Keratinocyte (primary cell): ENCODE measurements around the gene NRBF2. TPM values are rescaled to one million over a fixed set of nuclear protein-coding genes. Genes with fewer than 3 reads are reported as not detected.

Experiments used
- DNase-seq: peaks from one replicate; pipeline ENCODE4 v3.0.0-alpha.2; 2011; ENCODE audit warnings: low read depth, missing footprints, low spot score
- FAIRE-seq: peaks from 2 replicates; lab custom pipeline; 2011; peaks lifted over from hg19 to GRCh38; lab: Jason Lieb, UNC
- H2AFZ ChIP-seq: 2 replicates; pipeline ENCODE4 v1.6.0; 2012; ENCODE audit warnings: low read length, control low read depth, inconsistent platforms; ENCODE audit not compliant: control insufficient read depth
- H3K27ac ChIP-seq: 2 replicates; pipeline ENCODE4 v1.5.1; 2011; ENCODE audit warnings: low read length; ENCODE audit not compliant: control insufficient read depth, insufficient read depth
- H3K27me3 ChIP-seq: 3 replicates; pipeline ENCODE4 v1.6.0; 2011; ENCODE audit warnings: low read length; ENCODE audit not compliant: control insufficient read depth, insufficient read depth; ENCODE audit errors: extremely low read depth
- H3K36me3 ChIP-seq, 2 experiments: 2 replicates in 1 of 2; 3 replicates in 1 of 2; pipeline ENCODE4 v1.5.1; 2011; ENCODE audit warnings: low read length in 2 of 2, mild to moderate bottlenecking in 1 of 2; ENCODE audit not compliant: control insufficient read depth in 2 of 2, insufficient read depth in 2 of 2; ENCODE audit errors: extremely low read depth in 1 of 2
- H3K4me1 ChIP-seq: 3 replicates; pipeline ENCODE4 v1.5.1; 2011; ENCODE audit warnings: low read length; ENCODE audit not compliant: control insufficient read depth, insufficient read depth; ENCODE audit errors: extremely low read depth
- H3K4me2 ChIP-seq: 3 replicates; pipeline ENCODE4 v1.6.0; 2011; ENCODE audit warnings: low read depth, low read length; ENCODE audit not compliant: control insufficient read depth, insufficient read depth; ENCODE audit errors: extremely low read depth
- H3K4me3 ChIP-seq, 3 experiments: fragments of 200-600 bp in 1 of 3; sonication (generic) in 1 of 3; 2 replicates in 2 of 3; 3 replicates in 1 of 3; pipeline ENCODE4 v1.5.1; 2011 to 2016; ENCODE audit warnings: low read length in 3 of 3, mild to moderate bottlenecking in 3 of 3, control low read depth in 2 of 3, inconsistent platforms in 1 of 3, low read depth in 1 of 3, mixed read lengths in 1 of 3, mixed run types in 1 of 3, moderate library complexity in 1 of 3; ENCODE audit not compliant: control insufficient read depth in 2 of 3, insufficient read depth in 2 of 3; ENCODE audit errors: extremely low read depth in 1 of 3
- H3K79me2 ChIP-seq: 2 replicates; pipeline ENCODE4 v1.6.0; 2012; ENCODE audit warnings: low read length; ENCODE audit not compliant: control insufficient read depth, insufficient read depth
- H3K9ac ChIP-seq: 3 replicates; pipeline ENCODE4 v1.6.0; 2011; ENCODE audit warnings: low read length; ENCODE audit not compliant: control insufficient read depth, insufficient read depth; ENCODE audit errors: extremely low read depth
- H3K9me1 ChIP-seq: 3 replicates; pipeline ENCODE4 v1.6.0; 2011; ENCODE audit warnings: low read length; ENCODE audit not compliant: control insufficient read depth, insufficient read depth; ENCODE audit errors: extremely low read depth
- H3K9me3 ChIP-seq: 2 replicates; pipeline ENCODE4 v1.5.1; 2012; ENCODE audit warnings: low read depth, low read length; ENCODE audit not compliant: control insufficient read depth
- H4K20me1 ChIP-seq: 3 replicates; pipeline ENCODE4 v1.6.0; 2011; ENCODE audit warnings: low read length; ENCODE audit not compliant: control insufficient read depth, insufficient read depth; ENCODE audit errors: extremely low read depth
- EZH2 ChIP-seq: IDR thresholded peaks from one replicate; pipeline ENCODE4 v1.6.1; 2012; ENCODE audit warnings: inconsistent platforms, mild to moderate bottlenecking, low read length, moderate library complexity
- dilution Hi-C: fragments of 300-500 bp; cut with MboI; formaldehyde crosslinking; loops from one replicate; pipeline ENCODE4 v1.7.0; 2020; ENCODE audit warnings: low sequenced_read_pairs; ENCODE audit not compliant: extremely low pct_ligation_motif_present
- polyA plus RNA-seq, 5 experiments: library from polyadenylated mRNA; depleted of rRNA in 3 of 5; stranded (reverse) in 3 of 5; stranded (forward) in 1 of 5; unstranded in 1 of 5; fragments of >200 nt; gene quantifications; 1 replicate in 1 of 5; 2 replicates in 3 of 5; 3 replicates in 1 of 5; pipeline versions ENCODE4 v1.2.1 to v1.2.3, GENCODE V29; 2011 to 2012; ENCODE audit warnings: missing spikeins in 2 of 5, low read depth in 1 of 5, low replicate concordance in 1 of 5
- small RNA-seq, 3 experiments: library from RNA; depleted of rRNA; stranded (forward); fragments of <200 nt; gene quantifications; one replicate each; pipeline ENCODE3, GENCODE V24; 2012; ENCODE audit warnings: low read depth in 3 of 3, low replicate concordance in 1 of 3; ENCODE audit not compliant: insufficient read length in 3 of 3
- TF ChIP-seq, protein P1 (sequence below), 3 experiments: IDR thresholded peaks in 1 of 3; conservative IDR thresholded peaks in 1 of 3; optimal IDR thresholded peaks in 1 of 3; 2 replicates in 2 of 3; 3 replicates in 1 of 3; pipeline versions ENCODE3 to v1.5.1; 2011; ENCODE audit warnings: low read length in 3 of 3, mild to moderate bottlenecking in 3 of 3, moderate library complexity in 2 of 3, control low read depth in 1 of 3, inconsistent platforms in 1 of 3; ENCODE audit not compliant: insufficient read depth in 2 of 3; ENCODE audit errors: extremely low read depth in 1 of 3

NRBF2 gene
- polyA plus RNA-seq, 1 donor (not counting 4 experiments of a cell fraction or from before 2014, with no cell fraction given), result 31.1 TPM

DNA sequence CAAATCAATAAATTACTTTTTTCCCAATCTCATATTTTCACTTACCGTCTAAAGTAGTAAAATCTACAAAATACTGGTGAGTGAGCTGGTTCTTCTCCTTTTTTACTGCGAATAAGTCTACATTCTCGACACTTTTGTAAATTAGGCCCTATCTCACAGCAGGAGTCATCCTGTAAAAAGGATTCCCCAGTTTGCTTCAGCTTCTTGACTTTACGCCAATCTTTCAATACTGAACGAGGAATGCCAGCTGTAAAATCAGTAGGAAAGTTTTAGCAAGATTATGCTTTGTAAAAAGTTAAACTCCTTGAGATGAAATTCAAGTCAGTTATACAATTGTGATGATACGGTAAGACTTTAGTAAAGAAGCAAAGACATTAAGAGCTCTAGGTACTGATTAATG is 67.3 kb downstream of the NRBF2 start:
- no peaks in the 10 kb centered on the region for H3K9me1 ChIP-seq
- H3K27me3 ChIP-seq, result no peaks in the 10 kb centered on the region
- peaks cover 10 to 12% of the 10 kb centered on the region in 2 experiments for H3K36me3 ChIP-seq
- no peaks in the 10 kb centered on the region for H4K20me1 ChIP-seq
- peaks cover 6% of the 10 kb centered on the region for H3K79me2 ChIP-seq
- no peak overlapping the region for H2AFZ ChIP-seq
- H3K4me1 ChIP-seq, result no peaks in the 10 kb centered on the region
- no peak for TF ChIP-seq EZH2
- TF ChIP-seq, protein P1, sequence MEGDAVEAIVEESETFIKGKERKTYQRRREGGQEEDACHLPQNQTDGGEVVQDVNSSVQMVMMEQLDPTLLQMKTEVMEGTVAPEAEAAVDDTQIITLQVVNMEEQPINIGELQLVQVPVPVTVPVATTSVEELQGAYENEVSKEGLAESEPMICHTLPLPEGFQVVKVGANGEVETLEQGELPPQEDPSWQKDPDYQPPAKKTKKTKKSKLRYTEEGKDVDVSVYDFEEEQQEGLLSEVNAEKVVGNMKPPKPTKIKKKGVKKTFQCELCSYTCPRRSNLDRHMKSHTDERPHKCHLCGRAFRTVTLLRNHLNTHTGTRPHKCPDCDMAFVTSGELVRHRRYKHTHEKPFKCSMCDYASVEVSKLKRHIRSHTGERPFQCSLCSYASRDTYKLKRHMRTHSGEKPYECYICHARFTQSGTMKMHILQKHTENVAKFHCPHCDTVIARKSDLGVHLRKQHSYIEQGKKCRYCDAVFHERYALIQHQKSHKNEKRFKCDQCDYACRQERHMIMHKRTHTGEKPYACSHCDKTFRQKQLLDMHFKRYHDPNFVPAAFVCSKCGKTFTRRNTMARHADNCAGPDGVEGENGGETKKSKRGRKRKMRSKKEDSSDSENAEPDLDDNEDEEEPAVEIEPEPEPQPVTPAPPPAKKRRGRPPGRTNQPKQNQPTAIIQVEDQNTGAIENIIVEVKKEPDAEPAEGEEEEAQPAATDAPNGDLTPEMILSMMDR (optimal IDR thresholded peaks at IDR 0.05 in 1 of 3, IDR thresholded peaks at IDR 0.05 in 1 of 3, conservative IDR thresholded peaks at IDR 0.05 in 1 of 3; ENCODE audit: extremely low read depth in 1 of 3, insufficient read depth in 2 of 3, low read length in 3 of 3), result no peak
- no peak overlapping the region for H3K4me2 ChIP-seq
- no peak overlapping the region for H3K9ac ChIP-seq
- no peak overlapping the region for H3K4me3 ChIP-seq
- H3K9me3 ChIP-seq, result no peaks in the 10 kb centered on the region
- FAIRE-seq (no peak), DNase-seq (no peak)
- no peak overlapping the region for H3K27ac ChIP-seq
- dilution Hi-C loops, result no loop called here

DNA sequence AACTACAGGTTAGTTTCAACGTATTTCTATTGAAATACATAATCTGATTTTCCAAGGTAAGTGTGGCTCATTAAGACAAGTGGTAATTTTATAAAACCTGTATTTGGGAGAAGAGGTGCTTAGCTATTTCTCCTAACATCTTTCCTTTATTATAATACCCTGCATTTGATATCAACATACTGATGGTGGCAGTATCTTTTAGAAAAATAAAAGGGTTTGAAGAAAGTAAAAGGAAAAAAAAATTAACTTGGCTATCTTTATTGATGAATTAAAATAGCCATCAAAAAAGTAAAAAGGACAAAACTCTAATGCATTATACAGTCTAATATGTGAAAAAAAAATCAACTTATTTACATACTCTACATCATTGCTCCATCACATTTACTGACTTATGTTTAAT is 68.0 kb downstream of the NRBF2 start:
- Histone ChIP-seq H3K27ac (no peak overlapping the region), H3K4me2 (no peak overlapping the region), H2AFZ (no peak overlapping the region), H3K27me3 (no peaks in the 10 kb centered on the region), H3K79me2 (peaks cover 8% of the 10 kb centered on the region), H3K4me3 (no peak overlapping the region), H3K4me1 (no peaks in the 10 kb centered on the region), H3K36me3 (peaks cover 9 to 14% of the 10 kb centered on the region in 2 experiments), H3K9me3 (no peaks in the 10 kb centered on the region), H3K9ac (no peak overlapping the region), H3K9me1 (no peaks in the 10 kb centered on the region), H4K20me1 (no peaks in the 10 kb centered on the region)
- DNase-seq, result no peak
- FAIRE-seq, result no peak
- TF ChIP-seq, protein P1 (optimal IDR thresholded peaks at IDR 0.05 in 1 of 3, IDR thresholded peaks at IDR 0.05 in 1 of 3, conservative IDR thresholded peaks at IDR 0.05 in 1 of 3; ENCODE audit: extremely low read depth in 1 of 3, insufficient read depth in 2 of 3, low read length in 3 of 3), result no peak
- no peak for TF ChIP-seq EZH2
- dilution Hi-C loops, result no loop called here

Small RNAs within 50 kb of the gene (small RNA-seq; reads per million reads assigned to genes)
- gene RNU6-543P, result 0 reads per million in 3 experiments
